Smooth muscle cell (in vitro differentiated cells): ENCODE results near the gene CNTNAP4. TPM values are rescaled to one million over a fixed set of nuclear protein-coding genes. Genes with fewer than 3 reads are reported as not detected.

Source experiments
- DNase-seq: peaks from one replicate; lab custom pipeline; 2025; ENCODE audit not compliant: unreplicated experiment; lab: John Stamatoyannopoulos, UW
- H2AFZ ChIP-seq: fragments of 200-600 bp; sonication (generic); 2 replicates; pipeline ENCODE4 v1.6.0; 2016; ENCODE audit warnings: antibody characterized with exemption, low read depth, mild to moderate bottlenecking
- H3F3A ChIP-seq: fragments of 200-600 bp; sonication (generic); 2 replicates; pipeline ENCODE4 v1.6.0; 2017; ENCODE audit warnings: antibody characterized with exemption, low read depth
- H3K27ac ChIP-seq: fragments of 200-600 bp; sonication (generic); 2 replicates; pipeline ENCODE4 v1.5.1; 2016; ENCODE audit warnings: low read depth, mild to moderate bottlenecking
- H3K27me3 ChIP-seq: fragments of 200-600 bp; sonication (generic); 2 replicates; pipeline ENCODE4 v1.6.1; 2016; ENCODE audit warnings: low read depth, mild to moderate bottlenecking
- H3K36me3 ChIP-seq: fragments of 200-600 bp; sonication (generic); 2 replicates; pipeline ENCODE4 v1.5.1; 2016; ENCODE audit warnings: low read depth
- H3K4me1 ChIP-seq: fragments of 200-600 bp; sonication (generic); 2 replicates; pipeline ENCODE4 v1.5.1; 2016; ENCODE audit warnings: low read depth
- H3K4me2 ChIP-seq: fragments of 200-600 bp; sonication (generic); 2 replicates; pipeline ENCODE4 v1.6.0; 2016; ENCODE audit warnings: mild to moderate bottlenecking
- H3K4me3 ChIP-seq: fragments of 200-600 bp; sonication (generic); 2 replicates; pipeline ENCODE4 v1.5.1; 2016; ENCODE audit warnings: mild to moderate bottlenecking
- H3K79me2 ChIP-seq: fragments of 200-600 bp; sonication (generic); 2 replicates; pipeline ENCODE4 v1.6.0; 2016; ENCODE audit warnings: low read depth, mild to moderate bottlenecking
- H3K9ac ChIP-seq: fragments of 200-600 bp; sonication (generic); 2 replicates; pipeline ENCODE4 v1.6.0; 2016; ENCODE audit warnings: low read depth
- H3K9me3 ChIP-seq: fragments of 200-600 bp; sonication (generic); replicated peaks from 2 replicates; pipeline ENCODE4 v1.5.1; 2016; ENCODE audit warnings: low read depth
- H4K20me1 ChIP-seq: fragments of 200-600 bp; sonication (generic); 2 replicates; pipeline ENCODE4 v1.6.0; 2016; ENCODE audit warnings: low read depth
- CTCF ChIP-seq: fragments of 200-600 bp; sonication (generic); IDR thresholded peaks from 2 replicates; pipeline ENCODE4 v1.5.1; 2017; ENCODE audit warnings: borderline replicate concordance, mild to moderate bottlenecking, antibody characterized with exemption; ENCODE audit not compliant: insufficient read depth, poor library complexity, severe bottlenecking
- WGBS: methylation state at CpG from one replicate; pipeline ENCODE4 v1.1.7; 2016; ENCODE audit warnings: low lambda C conversion rate; 5-methylcytosine and 5-hydroxymethylcytosine counted together
- polyA plus RNA-seq: library from polyadenylated mRNA; unstranded; fragments of >200 nt; fragmentation: Nextera tagmentation; extraction: Ambion mirVana; gene quantifications from 2 replicates; pipeline ENCODE4 v1.2.1, GENCODE V29; 2016
- total RNA-seq: library from RNA; depleted of rRNA; stranded (reverse); fragments of >200 nt; gene quantifications from 2 replicates; pipeline ENCODE4 v1.2.3, GENCODE V29; 2014

CNTNAP4 gene
- total and polyA plus RNA-seq, 2 experiments from 2014 or later = 0.13 to 0.25 TPM

- no peak overlapping the region for H3K27ac ChIP-seq
- H3K27me3 ChIP-seq = no peaks in the 10 kb centered on the region
- no peak overlapping the region for H3K9ac ChIP-seq
- H2AFZ ChIP-seq = no peak overlapping the region
- WGBS = 71% methylated on average over 3 of the region's 3 CpGs
- TF ChIP-seq CTCF = no peak
- no peaks in the 10 kb centered on the region for H3K9me3 ChIP-seq
- no peaks in the 10 kb centered on the region for H3K4me1 ChIP-seq
- no peak overlapping the region for H3K4me3 ChIP-seq
- no peaks in the 10 kb centered on the region for H3F3A ChIP-seq
- H3K79me2 ChIP-seq = no peaks in the 10 kb centered on the region
- no peaks in the 10 kb centered on the region for H3K36me3 ChIP-seq
- H3K4me2 ChIP-seq = no peak overlapping the region
- no peaks in the 10 kb centered on the region for H4K20me1 ChIP-seq
- no peak for DNase-seq
Observed at GRCh38 chr16:76335180-76335974, 58.2 kb downstream of the CNTNAP4 start.

- H3K9me3 ChIP-seq = no peaks in the 10 kb centered on the region
- no peak overlapping the region for H3K9ac ChIP-seq
- H3K4me2 ChIP-seq = no peak overlapping the region
- no peak overlapping the region for H2AFZ ChIP-seq
- H3K36me3 ChIP-seq = no peaks in the 10 kb centered on the region
- 57% methylated on average over 1 of the region's 1 CpG for WGBS
- no peak overlapping the region for H3K4me3 ChIP-seq
- no peaks in the 10 kb centered on the region for H4K20me1 ChIP-seq
- H3K4me1 ChIP-seq = no peaks in the 10 kb centered on the region
- H3K27me3 ChIP-seq = no peaks in the 10 kb centered on the region
- no peaks in the 10 kb centered on the region for H3K79me2 ChIP-seq
- H3F3A ChIP-seq = no peaks in the 10 kb centered on the region
- H3K27ac ChIP-seq = no peak overlapping the region
- TF ChIP-seq CTCF = no peak
- no peak for DNase-seq
Observed at GRCh38 chr16:76336112-76336511, 58.9 kb downstream of the CNTNAP4 start.

DNA sequence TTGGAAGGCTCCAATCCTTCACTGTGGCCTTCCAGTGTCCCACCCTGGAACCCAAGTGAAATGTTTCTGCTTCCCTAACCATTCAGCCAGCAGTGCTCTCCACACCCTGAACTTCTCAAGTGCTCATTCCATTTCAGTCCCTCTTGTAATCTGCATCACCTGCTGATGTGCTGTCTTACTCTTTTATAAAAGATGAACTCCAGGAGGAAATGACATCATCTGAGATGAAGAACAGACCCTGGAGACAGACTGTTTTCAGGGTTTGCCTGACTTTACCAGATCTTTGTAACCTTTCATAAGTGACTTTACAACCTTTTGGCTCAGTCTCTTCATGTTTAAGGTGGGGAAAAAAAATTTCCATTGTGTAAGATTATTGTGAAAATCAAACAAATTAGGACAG lies 61.3 kb downstream of the CNTNAP4 start:
- Histone ChIP-seq H3K27me3 (no peaks in the 10 kb centered on the region), H3K79me2 (no peaks in the 10 kb centered on the region), H3F3A (no peaks in the 10 kb centered on the region), H2AFZ (no peak overlapping the region), H3K36me3 (no peaks in the 10 kb centered on the region), H3K4me2 (no peak overlapping the region), H3K27ac (no peak overlapping the region), H4K20me1 (no peaks in the 10 kb centered on the region), H3K9me3 (no peaks in the 10 kb centered on the region), H3K4me1 (no peaks in the 10 kb centered on the region), H3K4me3 (no peak overlapping the region), H3K9ac (no peak overlapping the region)
- TF ChIP-seq CTCF = no peak
- no peak for DNase-seq

DNA sequence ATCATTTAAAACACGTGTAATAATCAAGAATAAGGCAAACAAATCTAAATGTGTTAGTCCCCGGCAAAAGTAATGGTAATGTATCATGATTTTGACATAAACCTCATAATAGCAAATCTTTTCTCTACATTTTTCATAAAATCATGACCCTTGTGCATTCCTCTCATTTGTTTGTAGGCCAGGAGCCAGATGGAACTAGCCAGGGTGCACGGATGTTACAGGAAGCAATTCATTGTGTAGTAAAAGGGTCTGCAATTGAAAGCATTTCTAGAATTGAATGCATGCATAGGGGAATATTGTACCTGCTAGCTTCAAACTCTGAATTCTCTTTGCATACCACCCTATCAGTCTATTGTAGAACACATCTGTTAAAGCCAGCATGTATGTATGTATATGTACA lies 66.6 kb downstream of the CNTNAP4 start:
- TF ChIP-seq CTCF = no peak
- Histone ChIP-seq H2AFZ (no peak overlapping the region), H3K27ac (no peak overlapping the region), H3K9ac (no peak overlapping the region), H3K27me3 (no peaks in the 10 kb centered on the region), H3K79me2 (no peaks in the 10 kb centered on the region), H3K4me1 (no peaks in the 10 kb centered on the region), H3K4me3 (no peak overlapping the region), H3F3A (no peaks in the 10 kb centered on the region), H3K4me2 (no peak overlapping the region), H3K36me3 (no peaks in the 10 kb centered on the region), H4K20me1 (no peaks in the 10 kb centered on the region), H3K9me3 (no peaks in the 10 kb centered on the region)
- WGBS = 86% methylated on average over 3 of the region's 3 CpGs
- DNase-seq = no peak
